PC-9 (cell line): ENCODE results near the gene VAT1.

Experiments used
- EZH2 ChIP-seq: fragments of 200-600 bp; sonication (generic); IDR thresholded peaks from 2 replicates; pipeline ENCODE4 v1.8.0; 2017; ENCODE audit warnings: antibody characterized with exemption, low read depth
- TF ChIP-seq, protein P1 (sequence below): fragments of 200-600 bp; sonication (generic); conservative IDR thresholded peaks from 2 replicates; pipeline ENCODE4 v1.6.1; 2017; ENCODE audit warnings: mixed run types, antibody characterized with exemption, mild to moderate bottlenecking, moderate library complexity

DNA sequence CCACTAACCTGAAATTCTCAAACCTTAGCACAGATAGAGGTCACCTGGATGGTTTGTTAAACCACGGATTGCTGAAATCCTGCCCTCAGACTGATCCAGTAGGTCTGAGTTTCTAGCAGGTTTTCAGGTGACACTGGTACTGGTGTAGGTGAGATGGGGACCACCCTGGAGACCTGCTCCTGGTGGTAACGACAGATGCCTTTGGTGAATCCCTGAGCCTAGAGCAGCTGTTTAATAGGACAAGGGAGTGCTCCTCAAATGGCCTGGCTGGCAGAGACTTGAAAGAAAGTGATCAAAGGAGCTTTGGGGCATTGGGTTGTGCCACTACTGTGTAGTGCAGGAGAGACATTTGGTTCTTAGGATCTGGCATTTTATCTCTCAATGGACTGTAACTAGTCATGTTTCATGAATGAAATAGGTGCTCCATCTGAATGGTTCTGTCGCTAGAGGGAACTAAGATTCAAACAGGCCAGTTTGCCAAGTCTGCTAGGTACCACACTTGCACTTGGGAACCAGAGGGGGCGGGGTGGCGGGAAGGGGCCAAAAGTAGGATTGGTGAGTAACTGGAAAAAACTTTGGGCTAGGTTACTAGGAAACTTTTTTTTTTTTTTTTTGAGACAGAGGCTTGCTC lies 18.5 kb downstream of the VAT1 start:
- TF ChIP-seq, protein P1, sequence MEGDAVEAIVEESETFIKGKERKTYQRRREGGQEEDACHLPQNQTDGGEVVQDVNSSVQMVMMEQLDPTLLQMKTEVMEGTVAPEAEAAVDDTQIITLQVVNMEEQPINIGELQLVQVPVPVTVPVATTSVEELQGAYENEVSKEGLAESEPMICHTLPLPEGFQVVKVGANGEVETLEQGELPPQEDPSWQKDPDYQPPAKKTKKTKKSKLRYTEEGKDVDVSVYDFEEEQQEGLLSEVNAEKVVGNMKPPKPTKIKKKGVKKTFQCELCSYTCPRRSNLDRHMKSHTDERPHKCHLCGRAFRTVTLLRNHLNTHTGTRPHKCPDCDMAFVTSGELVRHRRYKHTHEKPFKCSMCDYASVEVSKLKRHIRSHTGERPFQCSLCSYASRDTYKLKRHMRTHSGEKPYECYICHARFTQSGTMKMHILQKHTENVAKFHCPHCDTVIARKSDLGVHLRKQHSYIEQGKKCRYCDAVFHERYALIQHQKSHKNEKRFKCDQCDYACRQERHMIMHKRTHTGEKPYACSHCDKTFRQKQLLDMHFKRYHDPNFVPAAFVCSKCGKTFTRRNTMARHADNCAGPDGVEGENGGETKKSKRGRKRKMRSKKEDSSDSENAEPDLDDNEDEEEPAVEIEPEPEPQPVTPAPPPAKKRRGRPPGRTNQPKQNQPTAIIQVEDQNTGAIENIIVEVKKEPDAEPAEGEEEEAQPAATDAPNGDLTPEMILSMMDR: no peak
- TF ChIP-seq EZH2: no peak
